SK-N-SH (cell line): ENCODE data around the gene SPINK13. TPM values are rescaled to one million over a fixed set of nuclear protein-coding genes. Genes with fewer than 3 reads are reported as not detected.
A peak's percentile ranks its signal among the peaks of the same experiment; 100 is the strongest.

Source experiments
- CTCF ChIA-PET: fragments of 300-600, 350-600 bp; formaldehyde crosslinking; extraction: SDS; loops from one replicate; lab custom pipeline; 2021; lab: Yijun Ruan, JAX
- POLR2A ChIA-PET: fragments of 350-600 bp; sonication (Branson Sonifier 250); formaldehyde crosslinking; extraction: SDS; loops from one replicate; lab custom pipeline; 2020; ENCODE audit warnings: antibody characterized with exemption, inconsistent platforms; lab: Yijun Ruan, JAX
- DNase-seq: peaks from one replicate; pipeline ENCODE4 v3.0.0; 2012
- H2AFZ ChIP-seq: fragments of 200-600 bp; sonication (generic); 2 replicates; pipeline ENCODE4 v1.8.1; 2016; ENCODE audit warnings: antibody characterized with exemption, mild to moderate bottlenecking, low read depth
- H3F3A ChIP-seq: fragments of 200-600 bp; sonication (generic); replicated peaks from 2 replicates; pipeline ENCODE3; 2016; ENCODE audit warnings: antibody characterized with exemption, mild to moderate bottlenecking; ENCODE audit not compliant: insufficient read depth
- H3K27ac ChIP-seq, 2 experiments: fragments of 200-500 bp in 1 of 2; fragments of 200-600 bp in 1 of 2; sonication (Bioruptor generic) in 1 of 2; sonication (generic), shearing (Covaris generic) in 1 of 2; 2 replicates each; pipeline versions ENCODE4 v1.5.1 to v1.6.1; 2014 to 2016; ENCODE audit warnings: low read depth in 2 of 2, inconsistent platforms in 1 of 2, low read length in 1 of 2, mild to moderate bottlenecking in 1 of 2, mixed read lengths in 1 of 2
- H3K27me3 ChIP-seq: fragments of 200-600 bp; sonication (generic), shearing (Covaris generic); 2 replicates; pipeline ENCODE4 v1.6.1; 2016; ENCODE audit warnings: mixed run types; ENCODE audit not compliant: insufficient read depth
- H3K36me3 ChIP-seq, 2 experiments: fragments of 200-500 bp in 1 of 2; fragments of 200-600 bp in 1 of 2; sonication (Bioruptor generic) in 1 of 2; sonication (generic) in 1 of 2; replicated peaks in 1 of 2; 2 replicates each; pipeline versions ENCODE3 to v1.5.1; 2014 to 2016; ENCODE audit warnings: low read length in 1 of 2, mild to moderate bottlenecking in 1 of 2; ENCODE audit not compliant: insufficient read depth in 2 of 2, control insufficient read depth in 1 of 2
- H3K4me1 ChIP-seq, 2 experiments: fragments of 200-500 bp in 1 of 2; fragments of 200-600 bp in 1 of 2; sonication (Bioruptor generic) in 1 of 2; sonication (generic), shearing (Covaris generic) in 1 of 2; 2 replicates each; pipeline versions ENCODE4 v1.5.1 to v1.6.1; 2014 to 2016; ENCODE audit warnings: low read depth in 1 of 2, low read length in 1 of 2, mixed run types in 1 of 2; ENCODE audit not compliant: insufficient read depth in 2 of 2, control insufficient read depth in 1 of 2
- H3K4me2 ChIP-seq: fragments of 200-600 bp; sonication (generic), shearing (Covaris generic); 2 replicates; pipeline ENCODE4 v1.6.1; 2017; ENCODE audit warnings: mixed run types
- H3K4me3 ChIP-seq, 2 experiments: fragments of 200-500 bp in 1 of 2; fragments of 200-600 bp in 1 of 2; sonication (Bioruptor generic) in 1 of 2; sonication (generic), shearing (Covaris generic) in 1 of 2; 2 replicates each; pipeline versions ENCODE4 v1.5.1 to v1.8.1; 2014 to 2016; ENCODE audit warnings: low read depth in 2 of 2, inconsistent platforms in 1 of 2, low read length in 1 of 2, mild to moderate bottlenecking in 1 of 2, mixed read lengths in 1 of 2, moderate library complexity in 1 of 2
- H3K79me2 ChIP-seq: fragments of 200-600 bp; sonication (generic); 2 replicates; pipeline ENCODE4 v1.8.1; 2017; ENCODE audit warnings: mild to moderate bottlenecking; ENCODE audit not compliant: insufficient read depth
- H3K9ac ChIP-seq: fragments of 200-600 bp; sonication (generic); 2 replicates; pipeline ENCODE4 v1.6.1; 2017; ENCODE audit warnings: mixed run types
- H3K9me2 ChIP-seq: fragments of 200-600 bp; sonication (generic); 2 replicates; pipeline ENCODE4 v1.6.1; 2017; ENCODE audit warnings: mixed run types
- H3K9me3 ChIP-seq: fragments of 200-600 bp; sonication (generic); 2 replicates; pipeline ENCODE4 v1.6.1; 2017; ENCODE audit warnings: mixed run types, mild to moderate bottlenecking, moderate library complexity
- H4K20me1 ChIP-seq: fragments of 200-600 bp; sonication (generic); 2 replicates; pipeline ENCODE4 v1.6.1; 2017; ENCODE audit warnings: mild to moderate bottlenecking, mixed run types; ENCODE audit not compliant: insufficient read depth
- CHD2 ChIP-seq: fragments of 150-350 bp; IDR thresholded peaks from 2 replicates; pipeline ENCODE4 v1.6.1; 2018; ENCODE audit warnings: low read length; ENCODE audit not compliant: partially characterized antibody
- CTCF ChIP-seq: fragments of 200-600 bp; sonication (generic); IDR thresholded peaks from 2 replicates; pipeline ENCODE4 v1.6.1; 2017; ENCODE audit warnings: antibody characterized with exemption, mild to moderate bottlenecking, moderate library complexity
- ELF1 ChIP-seq: IDR thresholded peaks from 2 replicates; pipeline ENCODE4 v1.4.0; 2012
- FOSL2 ChIP-seq: IDR thresholded peaks from 2 replicates; pipeline ENCODE4 v1.4.0; 2012; ENCODE audit warnings: low read depth, mild to moderate bottlenecking, moderate library complexity, borderline replicate concordance
- GABPA ChIP-seq: IDR thresholded peaks from 2 replicates; pipeline ENCODE4 v1.4.0; 2012; ENCODE audit warnings: low read depth, mild to moderate bottlenecking
- GATA2 ChIP-seq: sonication (generic); formaldehyde crosslinking; IDR thresholded peaks from 2 replicates; pipeline ENCODE4 v1.5.0; 2020; ENCODE audit warnings: mild to moderate bottlenecking, missing genetic modification reagents
- MAX ChIP-seq: IDR thresholded peaks from 2 replicates; pipeline ENCODE4 v1.4.0; 2012; ENCODE audit warnings: low read depth
- MEF2A ChIP-seq: IDR thresholded peaks from 2 replicates; pipeline ENCODE4 v1.4.0; 2012; ENCODE audit warnings: low read depth, borderline replicate concordance
- MXI1 ChIP-seq: IDR thresholded peaks from 2 replicates; pipeline ENCODE4 v1.6.1; 2012; ENCODE audit warnings: mild to moderate bottlenecking, low read depth, low read length, improper control_type of control experiment
- NFIC ChIP-seq: IDR thresholded peaks from 2 replicates; pipeline ENCODE4 v1.4.0; 2012; ENCODE audit warnings: borderline replicate concordance
- RAD21 ChIP-seq: IDR thresholded peaks from 2 replicates; pipeline ENCODE4 v1.6.1; 2012; ENCODE audit warnings: mild to moderate bottlenecking, low read length
- RCOR1 ChIP-seq: fragments of 150-350 bp; IDR thresholded peaks from 2 replicates; pipeline ENCODE4 v1.6.1; 2017; ENCODE audit warnings: antibody characterized with exemption, low read length
- RXRA ChIP-seq: IDR thresholded peaks from 2 replicates; pipeline ENCODE4 v1.4.0; 2012; ENCODE audit warnings: low read depth, mild to moderate bottlenecking, borderline replicate concordance
- SMC3 ChIP-seq: IDR thresholded peaks from 2 replicates; pipeline ENCODE4 v1.6.1; 2012; ENCODE audit warnings: low read depth, low read length, improper control_type of control experiment
- TAF1 ChIP-seq: IDR thresholded peaks from 2 replicates; pipeline ENCODE4 v1.6.1; 2012; ENCODE audit warnings: low read depth, mild to moderate bottlenecking, low read length, moderate library complexity, borderline replicate concordance
- TEAD4 ChIP-seq: IDR thresholded peaks from 2 replicates; pipeline ENCODE4 v1.4.0; 2012; ENCODE audit warnings: mild to moderate bottlenecking, borderline replicate concordance; ENCODE audit not compliant: insufficient read depth
- USF2 ChIP-seq: fragments of 150-350 bp; IDR thresholded peaks from 2 replicates; pipeline ENCODE4 v1.6.1; 2017; ENCODE audit warnings: antibody characterized with exemption, low read length, low read depth, borderline replicate concordance
- ZBTB33 ChIP-seq: IDR thresholded peaks from 2 replicates; pipeline ENCODE4 v1.4.0; 2012; ENCODE audit warnings: low read depth, borderline replicate concordance
- WGBS: methylation state at CpG from one replicate; pipeline ENCODE4 v1.1.6; 2017; ENCODE audit warnings: low lambda C conversion rate; 5-methylcytosine and 5-hydroxymethylcytosine counted together
- polyA plus RNA-seq, 3 experiments: library from polyadenylated mRNA; depleted of rRNA; stranded (reverse); fragments of >200 nt; gene quantifications; 2 replicates each; pipeline ENCODE4 v1.2.3, GENCODE V29; 2012

Gene SPINK13
- polyA plus RNA-seq, 1 of the 3 experiments (the other 2 are of a cell fraction): not detected

- peak; percentile 16 for DNase-seq
- no peaks in the 10 kb centered on the region for H3K36me3 ChIP-seq
- no peak overlapping the region for H3K9ac ChIP-seq
- no peak overlapping the region for H2AFZ ChIP-seq
- H3K27me3 ChIP-seq: no peaks in the 10 kb centered on the region
- H3K9me2 ChIP-seq: no peaks in the 10 kb centered on the region
- H3K79me2 ChIP-seq: no peaks in the 10 kb centered on the region
- TF ChIP-seq MEF2A: no peak
- TF ChIP-seq SMC3: peak; percentile 46; the same call in 1 of the 2 replicates
- peak; percentile 71 for TF ChIP-seq RAD21
- TF ChIP-seq MXI1: no peak
- TF ChIP-seq CTCF: peak; percentile 54
- TF ChIP-seq NFIC: no peak
- no peak for TF ChIP-seq CHD2
- no peak for TF ChIP-seq USF2
- no peak for TF ChIP-seq GATA2
- H4K20me1 ChIP-seq: no peaks in the 10 kb centered on the region
- no peak overlapping the region for H3K4me2 ChIP-seq
- no peaks in the 10 kb centered on the region for H3K4me1 ChIP-seq
- ChIA-PET POLR2A (no interaction called here), CTCF (interaction anchor here (0.8 to 3.8 kb wide), 14 partner anchors 10 to 443 kb away, joined by 3 to 31 read pairs (median 4); no protein-coding TSS in a partner anchor)
- 34% methylated on average over 6 of the region's 6 CpGs for WGBS
- no peak overlapping the region for H3K4me3 ChIP-seq
- H3K9me3 ChIP-seq: no peaks in the 10 kb centered on the region
- no peak overlapping the region for H3K27ac ChIP-seq
- H3F3A ChIP-seq: no peaks in the 10 kb centered on the region
Measured at GRCh38 chr5:148290271-148291195, 21.9 kb downstream of the SPINK13 start.

- no peaks in the 10 kb centered on the region for H3K4me1 ChIP-seq
- ChIA-PET POLR2A (no interaction called here), CTCF (interaction anchor here (0.6 to 1.8 kb wide), 3 partner anchors 84 to 433 kb away, joined by 3 to 10 read pairs (median 3); no protein-coding TSS in a partner anchor)
- no peak overlapping the region for H3K4me2 ChIP-seq
- H3K9me2 ChIP-seq: no peaks in the 10 kb centered on the region
- no peak overlapping the region for H3K4me3 ChIP-seq
- no peaks in the 10 kb centered on the region for H3K27me3 ChIP-seq
- no peaks in the 10 kb centered on the region for H3K79me2 ChIP-seq
- no peak overlapping the region for H3K9ac ChIP-seq
- H3K27ac ChIP-seq: no peak overlapping the region
- no peaks in the 10 kb centered on the region for H4K20me1 ChIP-seq
- DNase-seq: no peak
- no peaks in the 10 kb centered on the region for H3K9me3 ChIP-seq
- no peak overlapping the region for H2AFZ ChIP-seq
- H3F3A ChIP-seq: no peaks in the 10 kb centered on the region
- TF ChIP-seq FOSL2 (no peak), TAF1 (no peak), ZBTB33 (no peak), TEAD4 (no peak), NFIC (no peak), MAX (no peak), ELF1 (no peak), RCOR1 (no peak), RXRA (no peak), GABPA (no peak), SMC3 (no peak)
- no peaks in the 10 kb centered on the region for H3K36me3 ChIP-seq
- WGBS: 19% methylated on average over 4 of the region's 4 CpGs
Measured at GRCh38 chr5:148297731-148298130, 29.1 kb downstream of the SPINK13 start.
